Nephron (organoid): Measurements from ENCODE around the gene FBXL15.

Experiments
- H3K27ac Mint-ChIP-seq, 3 experiments: 2 replicates each; pipeline ENCODE4 v1.8.0; 2020; ENCODE audit warnings: mixed read lengths in 3 of 3, mild to moderate bottlenecking in 2 of 3, moderate library complexity in 1 of 3
- H3K27me3 Mint-ChIP-seq: 2 replicates; pipeline ENCODE4 v1.8.0; 2021; ENCODE audit warnings: low read depth, mild to moderate bottlenecking, moderate library complexity, mixed read lengths
- H3K36me3 Mint-ChIP-seq: 2 replicates; pipeline ENCODE4 v1.8.0; 2020; ENCODE audit warnings: low read depth, mixed read lengths
- H3K4me1 Mint-ChIP-seq: 2 replicates; pipeline ENCODE4 v1.8.0; 2020; ENCODE audit warnings: mixed read lengths
- H3K4me3 Mint-ChIP-seq, 3 experiments: 2 replicates each; pipeline ENCODE4 v1.8.0; 2020; ENCODE audit warnings: mild to moderate bottlenecking in 3 of 3, mixed read lengths in 3 of 3, moderate library complexity in 2 of 3
- H3K9me3 Mint-ChIP-seq: 2 replicates; pipeline ENCODE4 v1.8.0; 2020; ENCODE audit warnings: mixed read lengths
- TF ChIP-seq, protein P1 (sequence below), 3 experiments: fragments of 200-600 bp; sonication (generic); IDR thresholded peaks; one replicate each; pipeline ENCODE4 v1.5.0; 2021; ENCODE audit warnings: antibody characterized with exemption in 3 of 3; ENCODE audit not compliant: unreplicated experiment in 3 of 3

Gene FBXL15

GRCh38 chr10:102470579-102471546 lies 50.2 kb downstream of the FBXL15 start:
- Mint-ChIP-seq H3K27ac (no peak overlapping the region), H3K4me1 (no peaks in the 10 kb centered on the region), H3K27me3 (no peaks in the 10 kb centered on the region), H3K4me3 (no peak overlapping the region), H3K36me3 (no peaks in the 10 kb centered on the region), H3K9me3 (no peaks in the 10 kb centered on the region)
- TF ChIP-seq, protein P1, sequence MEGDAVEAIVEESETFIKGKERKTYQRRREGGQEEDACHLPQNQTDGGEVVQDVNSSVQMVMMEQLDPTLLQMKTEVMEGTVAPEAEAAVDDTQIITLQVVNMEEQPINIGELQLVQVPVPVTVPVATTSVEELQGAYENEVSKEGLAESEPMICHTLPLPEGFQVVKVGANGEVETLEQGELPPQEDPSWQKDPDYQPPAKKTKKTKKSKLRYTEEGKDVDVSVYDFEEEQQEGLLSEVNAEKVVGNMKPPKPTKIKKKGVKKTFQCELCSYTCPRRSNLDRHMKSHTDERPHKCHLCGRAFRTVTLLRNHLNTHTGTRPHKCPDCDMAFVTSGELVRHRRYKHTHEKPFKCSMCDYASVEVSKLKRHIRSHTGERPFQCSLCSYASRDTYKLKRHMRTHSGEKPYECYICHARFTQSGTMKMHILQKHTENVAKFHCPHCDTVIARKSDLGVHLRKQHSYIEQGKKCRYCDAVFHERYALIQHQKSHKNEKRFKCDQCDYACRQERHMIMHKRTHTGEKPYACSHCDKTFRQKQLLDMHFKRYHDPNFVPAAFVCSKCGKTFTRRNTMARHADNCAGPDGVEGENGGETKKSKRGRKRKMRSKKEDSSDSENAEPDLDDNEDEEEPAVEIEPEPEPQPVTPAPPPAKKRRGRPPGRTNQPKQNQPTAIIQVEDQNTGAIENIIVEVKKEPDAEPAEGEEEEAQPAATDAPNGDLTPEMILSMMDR (IDR thresholded peaks at IDR 0.05; ENCODE audit: unreplicated experiment in 3 of 3), result no peak
